Measurements from ENCODE around the gene CIDEA.
"Not testable (repeated sequence)": the region's sequence is repeated elsewhere in the genome, so short reads cannot be mapped to it uniquely, and the experiment has no call there.

DNA sequence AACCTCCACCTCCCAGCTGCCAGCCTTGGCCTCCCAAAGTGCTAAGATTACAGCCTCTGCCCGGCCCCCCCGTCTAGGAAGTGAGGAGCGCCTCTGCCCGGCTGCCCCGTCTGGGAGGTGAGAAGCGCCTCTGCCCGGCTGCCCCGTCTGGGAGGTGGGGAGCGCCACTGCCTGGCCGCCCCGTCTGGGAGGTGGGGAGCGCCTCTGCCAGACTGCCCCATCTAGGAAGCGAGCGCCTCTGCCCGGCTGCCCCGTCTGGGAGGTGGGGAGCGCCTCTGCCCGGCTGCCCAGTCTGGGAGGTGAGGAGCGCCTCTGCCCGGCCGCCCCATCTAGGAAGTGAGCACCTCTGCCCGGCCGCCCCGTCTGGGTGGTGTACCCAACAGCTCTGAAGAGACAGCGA, 10.9 kb upstream of the CIDEA start:
- TF ChIP-seq EZH2 (IDR thresholded peaks at IDR 0.05; ENCODE audit: borderline replicate concordance, insufficient read depth, low read depth, low read length, poor library complexity, severe bottlenecking) = not testable (repeated sequence)
- TF ChIP-seq, protein P1, sequence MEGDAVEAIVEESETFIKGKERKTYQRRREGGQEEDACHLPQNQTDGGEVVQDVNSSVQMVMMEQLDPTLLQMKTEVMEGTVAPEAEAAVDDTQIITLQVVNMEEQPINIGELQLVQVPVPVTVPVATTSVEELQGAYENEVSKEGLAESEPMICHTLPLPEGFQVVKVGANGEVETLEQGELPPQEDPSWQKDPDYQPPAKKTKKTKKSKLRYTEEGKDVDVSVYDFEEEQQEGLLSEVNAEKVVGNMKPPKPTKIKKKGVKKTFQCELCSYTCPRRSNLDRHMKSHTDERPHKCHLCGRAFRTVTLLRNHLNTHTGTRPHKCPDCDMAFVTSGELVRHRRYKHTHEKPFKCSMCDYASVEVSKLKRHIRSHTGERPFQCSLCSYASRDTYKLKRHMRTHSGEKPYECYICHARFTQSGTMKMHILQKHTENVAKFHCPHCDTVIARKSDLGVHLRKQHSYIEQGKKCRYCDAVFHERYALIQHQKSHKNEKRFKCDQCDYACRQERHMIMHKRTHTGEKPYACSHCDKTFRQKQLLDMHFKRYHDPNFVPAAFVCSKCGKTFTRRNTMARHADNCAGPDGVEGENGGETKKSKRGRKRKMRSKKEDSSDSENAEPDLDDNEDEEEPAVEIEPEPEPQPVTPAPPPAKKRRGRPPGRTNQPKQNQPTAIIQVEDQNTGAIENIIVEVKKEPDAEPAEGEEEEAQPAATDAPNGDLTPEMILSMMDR (IDR thresholded peaks at IDR 0.05) = not testable (repeated sequence)

Data from B cell (primary cell).